ENCODE results near the gene DGKI.

DGKI gene

GRCh38 chr7:137523171-137523570 lies 323.6 kb downstream of the DGKI start:
- no peak for DNase-seq

- no peak for DNase-seq
Measured at GRCh38 chr7:137521451-137521850, 325.3 kb downstream of the DGKI start.

- DNase-seq = no peak
Measured at GRCh38 chr7:137519947-137520346, 326.8 kb downstream of the DGKI start.

GRCh38 chr7:137519181-137519691 lies 327.5 kb downstream of the DGKI start:
- no peak for DNase-seq

GRCh38 chr7:137513091-137513490 lies 333.7 kb downstream of the DGKI start:
- DNase-seq = no peak

- DNase-seq = no peak
Measured at GRCh38 chr7:137507096-137507495, 339.7 kb downstream of the DGKI start.

- no peak for DNase-seq
Measured at GRCh38 chr7:137506031-137506430, 340.7 kb downstream of the DGKI start.

GRCh38 chr7:137501562-137501961 lies 345.2 kb downstream of the DGKI start:
- no peak for DNase-seq

- DNase-seq = no peak
Measured at GRCh38 chr7:137492889-137493288, 353.9 kb downstream of the DGKI start.

- no peak for DNase-seq
Measured at GRCh38 chr7:137489880-137490279, 356.9 kb downstream of the DGKI start.

- no peak for DNase-seq
Measured at GRCh38 chr7:137488038-137488437, 358.7 kb downstream of the DGKI start.

- DNase-seq = no peak
Measured at GRCh38 chr7:137485818-137486217, 361.0 kb downstream of the DGKI start.

- DNase-seq = no peak
Measured at GRCh38 chr7:137484326-137484725, 362.4 kb downstream of the DGKI start.

GRCh38 chr7:137482466-137482865 lies 364.3 kb downstream of the DGKI start:
- no peak for DNase-seq

- DNase-seq = no peak
Measured at GRCh38 chr7:137480824-137481365, 365.9 kb downstream of the DGKI start.

- no peak for DNase-seq
Measured at GRCh38 chr7:137480401-137480800, 366.4 kb downstream of the DGKI start.

- no peak for DNase-seq
Measured at GRCh38 chr7:137476937-137477336, 369.8 kb downstream of the DGKI start.

GRCh38 chr7:137475966-137476365 lies 370.8 kb downstream of the DGKI start:
- DNase-seq = no peak

- no peak for DNase-seq
Measured at GRCh38 chr7:137474540-137475026, 372.2 kb downstream of the DGKI start.

GRCh38 chr7:137471128-137471527 lies 375.6 kb downstream of the DGKI start:
- DNase-seq = no peak

- DNase-seq = no peak
Measured at GRCh38 chr7:137469858-137470257, 376.9 kb downstream of the DGKI start.

- no peak for DNase-seq
Measured at GRCh38 chr7:137469191-137469811, 377.5 kb downstream of the DGKI start.

GRCh38 chr7:137462847-137463246 lies 383.9 kb downstream of the DGKI start:
- DNase-seq = no peak

GRCh38 chr7:137462074-137462715 lies 384.6 kb downstream of the DGKI start:
- DNase-seq = no peak

Data from stimulated activated naive CD4-positive, alpha-beta T cell (primary cell).